K562 (cell line): Measurements from ENCODE around the gene MPPED2.

Source experiments
- FOS ChIP-seq: IDR thresholded peaks from 3 replicates; pipeline ENCODE4 v1.6.1; 2011; ENCODE audit not compliant: insufficient read length; ENCODE audit errors: extremely low read depth
- MYC ChIP-seq, 2 experiments: fragments of 250-450 bp in 1 of 2; sonication (Bioruptor Pico) in 1 of 2; IDR thresholded peaks; 2 replicates each; pipeline versions ENCODE4 v1.5.1 to v1.6.1; 2012 to 2021; ENCODE audit warnings: low read depth in 2 of 2, borderline replicate concordance in 1 of 2, improper control_type of control experiment in 1 of 2, low read length in 1 of 2, mild to moderate bottlenecking in 1 of 2, moderate library complexity in 1 of 2
- NCOA4 ChIP-seq: fragments of 450-650 bp; IDR thresholded peaks from 2 replicates; pipeline ENCODE4 v1.6.1; 2018; ENCODE audit warnings: mild to moderate bottlenecking; ENCODE audit not compliant: partially characterized antibody
- SRSF3 ChIP-seq: fragments of 200-400 bp; formaldehyde crosslinking; IDR thresholded peaks from 2 replicates; pipeline ENCODE4 v1.6.1; 2016; ENCODE audit warnings: mild to moderate bottlenecking, low read length, moderate library complexity; ENCODE audit not compliant: insufficient read depth
- TF ChIP-seq, protein P1 (sequence below), 3 experiments: IDR thresholded peaks in 2 of 3; conservative IDR thresholded peaks in 1 of 3; 2 replicates each; pipeline ENCODE4 v1.5.1; 2011 to 2012; ENCODE audit warnings: low read length in 3 of 3, mild to moderate bottlenecking in 3 of 3, control low read depth in 2 of 3, improper control_type of control experiment in 1 of 3, inconsistent platforms in 1 of 3, low read depth in 1 of 3, mixed read lengths in 1 of 3, moderate library complexity in 1 of 3; ENCODE audit not compliant: insufficient read depth in 2 of 3
- TF ChIP-seq, protein P2 (sequence below), 2 experiments: IDR thresholded peaks; 2 replicates each; pipeline ENCODE4 v1.6.1; 2012; ENCODE audit warnings: improper control_type of control experiment in 2 of 2, low read depth in 2 of 2, low read length in 2 of 2, borderline replicate concordance in 1 of 2
- TF ChIP-seq, protein P3 (sequence below): sonication (generic); formaldehyde crosslinking; IDR thresholded peaks from 2 replicates; pipeline ENCODE4 v1.5.0; 2020; ENCODE audit warnings: missing genetic modification reagents
- TF ChIP-seq, protein P4 (sequence below): sonication (generic); formaldehyde crosslinking; IDR thresholded peaks from 2 replicates; pipeline ENCODE4 v1.9.0; 2022; ENCODE audit warnings: mild to moderate bottlenecking, missing genetic modification reagents
- TF ChIP-seq, protein P5 (sequence below): fragments of 250-450 bp; sonication (Bioruptor Pico); IDR thresholded peaks from 2 replicates; pipeline ENCODE4 v1.8.0; 2021; ENCODE audit warnings: mild to moderate bottlenecking, moderate library complexity
- TF ChIP-seq, protein P6 (sequence below): sonication (generic); formaldehyde crosslinking; IDR thresholded peaks from 2 replicates; pipeline ENCODE4 v1.8.1; 2022; ENCODE audit warnings: missing genetic modification reagents
- TF ChIP-seq, protein P7 (sequence below): fragments of 450-650 bp; conservative IDR thresholded peaks from 2 replicates; pipeline ENCODE4 v1.6.1; 2016; ENCODE audit warnings: missing genetic modification characterization, low read depth, mild to moderate bottlenecking, missing compliant biosample characterization, moderate library complexity
- TF ChIP-seq, protein P8 (sequence below): sonication (generic); formaldehyde crosslinking; IDR thresholded peaks from 2 replicates; pipeline ENCODE4 v1.8.0; 2022; ENCODE audit warnings: missing genetic modification reagents, mild to moderate bottlenecking, borderline replicate concordance

DNA sequence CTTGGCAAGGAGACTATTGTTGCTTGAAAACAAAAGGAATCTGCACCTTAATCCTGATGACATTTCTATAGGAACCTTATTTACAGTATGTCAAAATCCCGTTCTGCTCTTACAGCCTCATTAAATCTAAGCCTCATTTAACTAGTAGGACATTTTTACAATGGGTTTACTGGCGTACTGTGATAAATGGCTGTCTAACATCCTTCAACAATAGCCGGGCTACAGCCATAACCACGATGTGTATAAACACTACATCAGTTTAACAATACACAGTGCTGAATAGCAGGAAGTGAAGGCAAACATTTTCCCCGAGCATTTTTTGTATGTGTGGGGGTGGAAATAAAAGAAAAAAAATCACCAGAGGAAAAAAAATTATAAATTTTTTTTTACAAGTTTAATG lies 132.0 kb downstream of the MPPED2 start:
- no peak for TF ChIP-seq MYC (IDR thresholded peaks at IDR 0.05; ENCODE audit: low read depth, low read length)
- TF ChIP-seq MYC (CRISPR knock-in tag; IDR thresholded peaks at IDR 0.05; ENCODE audit: borderline replicate concordance, low read depth) = no peak
- TF ChIP-seq, protein P1, sequence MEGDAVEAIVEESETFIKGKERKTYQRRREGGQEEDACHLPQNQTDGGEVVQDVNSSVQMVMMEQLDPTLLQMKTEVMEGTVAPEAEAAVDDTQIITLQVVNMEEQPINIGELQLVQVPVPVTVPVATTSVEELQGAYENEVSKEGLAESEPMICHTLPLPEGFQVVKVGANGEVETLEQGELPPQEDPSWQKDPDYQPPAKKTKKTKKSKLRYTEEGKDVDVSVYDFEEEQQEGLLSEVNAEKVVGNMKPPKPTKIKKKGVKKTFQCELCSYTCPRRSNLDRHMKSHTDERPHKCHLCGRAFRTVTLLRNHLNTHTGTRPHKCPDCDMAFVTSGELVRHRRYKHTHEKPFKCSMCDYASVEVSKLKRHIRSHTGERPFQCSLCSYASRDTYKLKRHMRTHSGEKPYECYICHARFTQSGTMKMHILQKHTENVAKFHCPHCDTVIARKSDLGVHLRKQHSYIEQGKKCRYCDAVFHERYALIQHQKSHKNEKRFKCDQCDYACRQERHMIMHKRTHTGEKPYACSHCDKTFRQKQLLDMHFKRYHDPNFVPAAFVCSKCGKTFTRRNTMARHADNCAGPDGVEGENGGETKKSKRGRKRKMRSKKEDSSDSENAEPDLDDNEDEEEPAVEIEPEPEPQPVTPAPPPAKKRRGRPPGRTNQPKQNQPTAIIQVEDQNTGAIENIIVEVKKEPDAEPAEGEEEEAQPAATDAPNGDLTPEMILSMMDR (IDR thresholded peaks at IDR 0.05 in 2 of 3, conservative IDR thresholded peaks at IDR 0.05 in 1 of 3; ENCODE audit: insufficient read depth in 2 of 3, low read depth in 1 of 3, low read length in 3 of 3) = no peak
- TF ChIP-seq SRSF3 = no peak
- TF ChIP-seq, protein P2, sequence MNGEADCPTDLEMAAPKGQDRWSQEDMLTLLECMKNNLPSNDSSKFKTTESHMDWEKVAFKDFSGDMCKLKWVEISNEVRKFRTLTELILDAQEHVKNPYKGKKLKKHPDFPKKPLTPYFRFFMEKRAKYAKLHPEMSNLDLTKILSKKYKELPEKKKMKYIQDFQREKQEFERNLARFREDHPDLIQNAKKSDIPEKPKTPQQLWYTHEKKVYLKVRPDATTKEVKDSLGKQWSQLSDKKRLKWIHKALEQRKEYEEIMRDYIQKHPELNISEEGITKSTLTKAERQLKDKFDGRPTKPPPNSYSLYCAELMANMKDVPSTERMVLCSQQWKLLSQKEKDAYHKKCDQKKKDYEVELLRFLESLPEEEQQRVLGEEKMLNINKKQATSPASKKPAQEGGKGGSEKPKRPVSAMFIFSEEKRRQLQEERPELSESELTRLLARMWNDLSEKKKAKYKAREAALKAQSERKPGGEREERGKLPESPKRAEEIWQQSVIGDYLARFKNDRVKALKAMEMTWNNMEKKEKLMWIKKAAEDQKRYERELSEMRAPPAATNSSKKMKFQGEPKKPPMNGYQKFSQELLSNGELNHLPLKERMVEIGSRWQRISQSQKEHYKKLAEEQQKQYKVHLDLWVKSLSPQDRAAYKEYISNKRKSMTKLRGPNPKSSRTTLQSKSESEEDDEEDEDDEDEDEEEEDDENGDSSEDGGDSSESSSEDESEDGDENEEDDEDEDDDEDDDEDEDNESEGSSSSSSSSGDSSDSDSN (IDR thresholded peaks at IDR 0.05; ENCODE audit: borderline replicate concordance in 1 of 2, low read depth in 2 of 2, low read length in 2 of 2) = no peak
- TF ChIP-seq, protein P3, sequence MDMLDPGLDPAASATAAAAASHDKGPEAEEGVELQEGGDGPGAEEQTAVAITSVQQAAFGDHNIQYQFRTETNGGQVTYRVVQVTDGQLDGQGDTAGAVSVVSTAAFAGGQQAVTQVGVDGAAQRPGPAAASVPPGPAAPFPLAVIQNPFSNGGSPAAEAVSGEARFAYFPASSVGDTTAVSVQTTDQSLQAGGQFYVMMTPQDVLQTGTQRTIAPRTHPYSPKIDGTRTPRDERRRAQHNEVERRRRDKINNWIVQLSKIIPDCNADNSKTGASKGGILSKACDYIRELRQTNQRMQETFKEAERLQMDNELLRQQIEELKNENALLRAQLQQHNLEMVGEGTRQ (CRISPR knock-in tag) = no peak
- TF ChIP-seq FOS = no peak
- TF ChIP-seq, protein P4, sequence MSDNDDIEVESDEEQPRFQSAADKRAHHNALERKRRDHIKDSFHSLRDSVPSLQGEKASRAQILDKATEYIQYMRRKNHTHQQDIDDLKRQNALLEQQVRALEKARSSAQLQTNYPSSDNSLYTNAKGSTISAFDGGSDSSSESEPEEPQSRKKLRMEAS (CRISPR knock-in tag) = no peak
- TF ChIP-seq, protein P5, sequence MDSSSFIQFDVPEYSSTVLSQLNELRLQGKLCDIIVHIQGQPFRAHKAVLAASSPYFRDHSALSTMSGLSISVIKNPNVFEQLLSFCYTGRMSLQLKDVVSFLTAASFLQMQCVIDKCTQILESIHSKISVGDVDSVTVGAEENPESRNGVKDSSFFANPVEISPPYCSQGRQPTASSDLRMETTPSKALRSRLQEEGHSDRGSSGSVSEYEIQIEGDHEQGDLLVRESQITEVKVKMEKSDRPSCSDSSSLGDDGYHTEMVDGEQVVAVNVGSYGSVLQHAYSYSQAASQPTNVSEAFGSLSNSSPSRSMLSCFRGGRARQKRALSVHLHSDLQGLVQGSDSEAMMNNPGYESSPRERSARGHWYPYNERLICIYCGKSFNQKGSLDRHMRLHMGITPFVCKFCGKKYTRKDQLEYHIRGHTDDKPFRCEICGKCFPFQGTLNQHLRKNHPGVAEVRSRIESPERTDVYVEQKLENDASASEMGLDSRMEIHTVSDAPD (CRISPR knock-in tag) = no peak
- TF ChIP-seq NCOA4 = no peak
- TF ChIP-seq, protein P6, sequence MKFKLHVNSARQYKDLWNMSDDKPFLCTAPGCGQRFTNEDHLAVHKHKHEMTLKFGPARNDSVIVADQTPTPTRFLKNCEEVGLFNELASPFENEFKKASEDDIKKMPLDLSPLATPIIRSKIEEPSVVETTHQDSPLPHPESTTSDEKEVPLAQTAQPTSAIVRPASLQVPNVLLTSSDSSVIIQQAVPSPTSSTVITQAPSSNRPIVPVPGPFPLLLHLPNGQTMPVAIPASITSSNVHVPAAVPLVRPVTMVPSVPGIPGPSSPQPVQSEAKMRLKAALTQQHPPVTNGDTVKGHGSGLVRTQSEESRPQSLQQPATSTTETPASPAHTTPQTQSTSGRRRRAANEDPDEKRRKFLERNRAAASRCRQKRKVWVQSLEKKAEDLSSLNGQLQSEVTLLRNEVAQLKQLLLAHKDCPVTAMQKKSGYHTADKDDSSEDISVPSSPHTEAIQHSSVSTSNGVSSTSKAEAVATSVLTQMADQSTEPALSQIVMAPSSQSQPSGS (CRISPR knock-in tag) = no peak
- TF ChIP-seq, protein P7, sequence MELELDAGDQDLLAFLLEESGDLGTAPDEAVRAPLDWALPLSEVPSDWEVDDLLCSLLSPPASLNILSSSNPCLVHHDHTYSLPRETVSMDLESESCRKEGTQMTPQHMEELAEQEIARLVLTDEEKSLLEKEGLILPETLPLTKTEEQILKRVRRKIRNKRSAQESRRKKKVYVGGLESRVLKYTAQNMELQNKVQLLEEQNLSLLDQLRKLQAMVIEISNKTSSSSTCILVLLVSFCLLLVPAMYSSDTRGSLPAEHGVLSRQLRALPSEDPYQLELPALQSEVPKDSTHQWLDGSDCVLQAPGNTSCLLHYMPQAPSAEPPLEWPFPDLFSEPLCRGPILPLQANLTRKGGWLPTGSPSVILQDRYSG (tag) = no peak
- TF ChIP-seq, protein P8, sequence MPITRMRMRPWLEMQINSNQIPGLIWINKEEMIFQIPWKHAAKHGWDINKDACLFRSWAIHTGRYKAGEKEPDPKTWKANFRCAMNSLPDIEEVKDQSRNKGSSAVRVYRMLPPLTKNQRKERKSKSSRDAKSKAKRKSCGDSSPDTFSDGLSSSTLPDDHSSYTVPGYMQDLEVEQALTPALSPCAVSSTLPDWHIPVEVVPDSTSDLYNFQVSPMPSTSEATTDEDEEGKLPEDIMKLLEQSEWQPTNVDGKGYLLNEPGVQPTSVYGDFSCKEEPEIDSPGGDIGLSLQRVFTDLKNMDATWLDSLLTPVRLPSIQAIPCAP (CRISPR knock-in tag) = no peak
